IPS-18a (cell line): ENCODE data around the gene EYS.

Experiments used
- H3K27ac ChIP-seq: one replicate; pipeline ENCODE4 v1.5.1; 2013; ENCODE audit warnings: low read length
- H3K27me3 ChIP-seq: one replicate; pipeline ENCODE4 v1.6.1; 2013; ENCODE audit warnings: mild to moderate bottlenecking, low read length; ENCODE audit not compliant: control insufficient read depth, insufficient read depth
- H3K36me3 ChIP-seq: one replicate; pipeline ENCODE4 v1.6.1; 2013; ENCODE audit warnings: low read depth, low read length; ENCODE audit not compliant: control insufficient read depth
- H3K4me1 ChIP-seq: one replicate; pipeline ENCODE4 v1.6.1; 2013; ENCODE audit warnings: low read depth, low read length; ENCODE audit not compliant: control insufficient read depth
- H3K4me3 ChIP-seq: one replicate; pipeline ENCODE4 v1.5.1; 2013; ENCODE audit warnings: low read length
- H3K9ac ChIP-seq: one replicate; pipeline ENCODE4 v1.6.1; 2013; ENCODE audit warnings: mild to moderate bottlenecking, low read length, moderate library complexity
- H3K9me3 ChIP-seq: one replicate; pipeline ENCODE4 v1.6.1; 2013; ENCODE audit warnings: low read depth, low read length; ENCODE audit not compliant: control insufficient read depth

Gene EYS

GRCh38 chr6:64777941-64778785 lies 928.9 kb downstream of the EYS start:
- no peaks in the 10 kb centered on the region for H3K9me3 ChIP-seq
- no peaks in the 10 kb centered on the region for H3K27me3 ChIP-seq
- H3K27ac ChIP-seq, result no peak overlapping the region
- H3K36me3 ChIP-seq, result no peaks in the 10 kb centered on the region
- no peak overlapping the region for H3K4me3 ChIP-seq
- peaks cover 6% of the 10 kb centered on the region for H3K4me1 ChIP-seq
- H3K9ac ChIP-seq, result no peak overlapping the region

DNA sequence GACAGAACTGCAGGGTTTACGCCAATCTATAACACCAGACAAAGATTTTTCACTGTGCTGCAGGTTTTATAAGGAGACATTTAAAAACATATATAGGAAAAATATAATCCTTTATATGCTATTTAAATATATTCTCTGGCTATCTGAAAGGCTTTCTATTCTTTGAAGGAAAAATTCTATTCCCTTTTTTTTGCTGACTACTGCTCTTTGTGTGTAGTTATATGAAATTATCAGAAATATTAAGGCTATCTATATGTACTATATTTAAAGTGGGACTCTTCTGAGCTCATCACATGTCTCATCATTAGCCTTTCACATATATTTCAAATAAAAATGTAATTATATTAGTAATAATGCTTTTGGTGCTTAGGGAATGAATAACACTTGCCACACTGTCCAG lies 930.7 kb downstream of the EYS start:
- Histone ChIP-seq H3K9me3 (no peaks in the 10 kb centered on the region), H3K36me3 (no peaks in the 10 kb centered on the region), H3K27me3 (no peaks in the 10 kb centered on the region), H3K9ac (no peak overlapping the region), H3K4me3 (no peak overlapping the region), H3K4me1 (peaks cover 6% of the 10 kb centered on the region), H3K27ac (no peak overlapping the region)

DNA sequence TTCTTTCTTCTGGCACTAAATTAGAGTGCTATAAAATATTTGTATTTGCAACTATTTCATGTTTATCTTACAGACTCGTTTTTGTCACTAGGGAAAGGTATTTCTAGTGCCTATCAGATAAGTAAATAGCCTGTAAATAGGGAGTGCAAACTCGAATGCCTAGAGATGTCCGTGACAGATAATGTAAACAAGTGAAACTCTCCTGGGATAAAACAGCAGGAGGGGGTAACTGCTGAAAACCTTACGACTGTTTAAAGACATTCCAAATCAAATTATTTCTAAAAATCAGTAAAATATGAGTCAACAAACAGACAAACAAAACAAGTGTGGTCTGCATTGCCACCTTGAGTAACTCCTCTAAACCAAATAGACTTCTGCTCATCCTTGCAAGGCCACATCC lies 932.1 kb downstream of the EYS start:
- H3K4me1 ChIP-seq, result peaks cover 6% of the 10 kb centered on the region
- H3K27me3 ChIP-seq, result no peaks in the 10 kb centered on the region
- H3K4me3 ChIP-seq, result no peak overlapping the region
- H3K9ac ChIP-seq, result no peak overlapping the region
- H3K9me3 ChIP-seq, result no peaks in the 10 kb centered on the region
- no peaks in the 10 kb centered on the region for H3K36me3 ChIP-seq
- H3K27ac ChIP-seq, result no peak overlapping the region

DNA sequence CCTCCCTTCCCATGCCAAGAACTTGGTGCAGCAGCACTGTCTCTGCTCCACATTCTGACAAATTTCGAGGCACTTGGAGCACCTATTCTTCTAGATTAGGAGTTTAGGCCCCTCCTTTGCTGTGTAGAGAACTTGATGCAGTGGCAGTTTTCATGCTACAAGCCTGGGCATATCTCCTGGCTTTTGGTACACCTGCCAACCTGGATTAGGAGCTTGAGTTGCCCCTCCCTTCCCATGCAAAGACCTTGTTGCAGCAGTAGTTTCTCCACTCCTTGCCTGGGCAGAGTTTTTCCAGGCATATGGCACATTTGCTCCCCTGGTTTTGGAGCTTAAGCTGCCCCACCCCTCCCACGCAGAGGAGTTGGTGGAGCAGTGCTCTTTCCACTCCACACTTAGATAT lies 956.1 kb downstream of the EYS start:
- no peak overlapping the region for H3K27ac ChIP-seq
- H3K4me1 ChIP-seq, result no peaks in the 10 kb centered on the region
- no peaks in the 10 kb centered on the region for H3K9me3 ChIP-seq
- H3K4me3 ChIP-seq, result no peak overlapping the region
- no peaks in the 10 kb centered on the region for H3K27me3 ChIP-seq
- H3K36me3 ChIP-seq, result no peaks in the 10 kb centered on the region
- H3K9ac ChIP-seq, result no peak overlapping the region

GRCh38 chr6:64737418-64737817 lies 969.6 kb downstream of the EYS start:
- no peaks in the 10 kb centered on the region for H3K9me3 ChIP-seq
- no peaks in the 10 kb centered on the region for H3K27me3 ChIP-seq
- no peak overlapping the region for H3K9ac ChIP-seq
- H3K4me1 ChIP-seq, result no peaks in the 10 kb centered on the region
- H3K27ac ChIP-seq, result no peak overlapping the region
- H3K36me3 ChIP-seq, result no peaks in the 10 kb centered on the region
- H3K4me3 ChIP-seq, result no peak overlapping the region

GRCh38 chr6:64736421-64736950 lies 970.5 kb downstream of the EYS start:
- Histone ChIP-seq H3K36me3 (no peaks in the 10 kb centered on the region), H3K4me1 (no peaks in the 10 kb centered on the region), H3K9ac (no peak overlapping the region), H3K4me3 (no peak overlapping the region), H3K27ac (no peak overlapping the region), H3K9me3 (no peaks in the 10 kb centered on the region), H3K27me3 (no peaks in the 10 kb centered on the region)

DNA sequence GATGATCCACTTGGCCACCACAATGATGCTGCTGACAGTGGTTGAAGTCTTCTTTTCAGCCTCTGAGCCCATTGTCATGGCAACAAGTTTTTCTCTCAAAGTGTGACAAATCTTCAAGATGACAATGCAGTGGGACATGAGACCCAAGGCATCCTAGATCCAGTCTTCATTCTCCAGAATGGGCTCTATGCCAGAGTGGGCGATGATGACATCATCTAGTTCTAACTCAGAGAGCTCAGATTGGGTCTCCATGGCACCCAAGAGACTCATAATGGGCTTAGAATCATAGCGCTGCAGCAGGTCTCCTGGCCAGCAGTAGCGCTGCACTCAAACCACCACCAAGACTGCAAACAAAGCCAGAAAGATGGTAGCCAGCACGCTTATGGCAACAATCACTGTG lies 973.6 kb downstream of the EYS start:
- H3K9ac ChIP-seq, result no peak overlapping the region
- H3K4me1 ChIP-seq, result no peaks in the 10 kb centered on the region
- H3K4me3 ChIP-seq, result no peak overlapping the region
- no peaks in the 10 kb centered on the region for H3K36me3 ChIP-seq
- H3K27ac ChIP-seq, result no peak overlapping the region
- peaks cover 2% of the 10 kb centered on the region for H3K9me3 ChIP-seq
- no peaks in the 10 kb centered on the region for H3K27me3 ChIP-seq

GRCh38 chr6:64732888-64733287 lies 974.1 kb downstream of the EYS start:
- Histone ChIP-seq H3K36me3 (no peaks in the 10 kb centered on the region), H3K27me3 (no peaks in the 10 kb centered on the region), H3K4me1 (no peaks in the 10 kb centered on the region), H3K9ac (no peak overlapping the region), H3K4me3 (no peak overlapping the region), H3K9me3 (peaks cover 2% of the 10 kb centered on the region), H3K27ac (no peak overlapping the region)

- H3K4me1 ChIP-seq, result no peaks in the 10 kb centered on the region
- no peak overlapping the region for H3K9ac ChIP-seq
- no peak overlapping the region for H3K4me3 ChIP-seq
- H3K27me3 ChIP-seq, result no peaks in the 10 kb centered on the region
- H3K27ac ChIP-seq, result no peak overlapping the region
- peaks cover 2% of the 10 kb centered on the region for H3K9me3 ChIP-seq
- H3K36me3 ChIP-seq, result no peaks in the 10 kb centered on the region
These were observed 977.5 kb downstream of the EYS start for GRCh38 chr6:64729522-64729921.

DNA sequence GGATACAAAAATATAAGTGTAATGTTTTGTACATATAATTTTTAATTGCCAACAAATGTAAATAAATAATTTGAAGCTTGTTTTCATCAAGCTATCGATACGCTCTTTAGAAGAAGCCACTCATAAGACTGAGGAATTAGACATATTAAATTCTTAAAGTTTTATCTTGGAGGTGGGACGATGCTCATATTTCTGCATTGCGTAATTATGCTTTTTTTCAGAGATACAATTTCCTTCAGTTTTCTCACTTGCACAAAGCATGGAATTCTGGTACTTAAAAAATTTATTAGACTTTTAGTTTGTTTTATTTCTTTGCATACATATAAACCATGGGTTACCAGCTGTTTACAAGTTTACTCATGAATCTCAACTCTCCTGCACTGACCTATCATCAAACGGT lies 980.0 kb downstream of the EYS start:
- peaks cover 2% of the 10 kb centered on the region for H3K9me3 ChIP-seq
- H3K36me3 ChIP-seq, result no peaks in the 10 kb centered on the region
- H3K4me1 ChIP-seq, result no peaks in the 10 kb centered on the region
- H3K9ac ChIP-seq, result no peak overlapping the region
- no peak overlapping the region for H3K27ac ChIP-seq
- no peaks in the 10 kb centered on the region for H3K27me3 ChIP-seq
- no peak overlapping the region for H3K4me3 ChIP-seq

- Histone ChIP-seq H3K9ac (no peak overlapping the region), H3K4me1 (no peaks in the 10 kb centered on the region), H3K36me3 (no peaks in the 10 kb centered on the region), H3K9me3 (no peaks in the 10 kb centered on the region), H3K27ac (no peak overlapping the region), H3K27me3 (no peaks in the 10 kb centered on the region), H3K4me3 (no peak overlapping the region)
These were observed 982.9 kb downstream of the EYS start for GRCh38 chr6:64724091-64724490.
